Activated T-cell treated with anti-CD3 and anti-CD28 coated beads for 4 hours (primary cell): ENCODE data around the gene GSK3A.

Experiments
- DNase-seq: peaks from one replicate; pipeline ENCODE4 v3.0.0-alpha.2; 2020

Gene GSK3A

GRCh38 chr19:42242512-42243409, at the start of gene GSK3A:
Gene GSK3A, minus strand, starts transcription at chr19:42242602. Its CDS starts 137 bp downstream, at chr19:42242465.
- peak; percentile 91 for DNase-seq

- DNase-seq = no peak
Observed at GRCh38 chr19:42291435-42291810, 49.0 kb upstream of the GSK3A start.

- DNase-seq = peak; percentile 43
Observed at GRCh38 chr19:42290523-42291434, 48.4 kb upstream of the GSK3A start.

- DNase-seq = no peak
Observed at GRCh38 chr19:42290136-42290522, 47.7 kb upstream of the GSK3A start.

GRCh38 chr19:42289556-42290041, 47.2 kb upstream of the GSK3A start:
- DNase-seq = no peak

GRCh38 chr19:42288881-42289555, 46.6 kb upstream of the GSK3A start:
- no peak for DNase-seq

GRCh38 chr19:42288387-42288786, 46.0 kb upstream of the GSK3A start:
- no peak for DNase-seq

GRCh38 chr19:42287827-42288107, 45.4 kb upstream of the GSK3A start:
- no peak for DNase-seq

- DNase-seq = no peak
Observed at GRCh38 chr19:42287017-42287826, 44.8 kb upstream of the GSK3A start.

- no peak for DNase-seq
Observed at GRCh38 chr19:42286349-42287016, 44.1 kb upstream of the GSK3A start.

GRCh38 chr19:42285988-42286348, 43.6 kb upstream of the GSK3A start:
- no peak for DNase-seq

- DNase-seq = no peak
Observed at GRCh38 chr19:42285541-42285941, 43.1 kb upstream of the GSK3A start.

- DNase-seq = no peak
Observed at GRCh38 chr19:42284591-42285341, 42.4 kb upstream of the GSK3A start.

GRCh38 chr19:42284066-42284501, 41.7 kb upstream of the GSK3A start:
- peak; percentile 73 for DNase-seq

- peak; percentile 94 for DNase-seq
Observed at GRCh38 chr19:42283188-42284065, 41.0 kb upstream of the GSK3A start.

GRCh38 chr19:42282819-42283187, 40.4 kb upstream of the GSK3A start:
- no peak for DNase-seq

GRCh38 chr19:42281827-42282762, 39.7 kb upstream of the GSK3A start:
- no peak for DNase-seq

- no peak for DNase-seq
Observed at GRCh38 chr19:42281146-42281826, 38.9 kb upstream of the GSK3A start.
